Right lobe of liver (tissue), 6 donors: ENCODE results near the gene MOB2. TPM values are rescaled to one million over a fixed set of nuclear protein-coding genes. Genes with fewer than 3 reads are reported as not detected.

Source experiments
- ATAC-seq, 4 donors: fragments of 200-7000 bp; cut with Tn5 transposase; one replicate each; pipeline ENCODE4 v1.9.1; 2020; ENCODE audit warnings: mild to moderate bottlenecking in 4 of 4, moderate library complexity in 4 of 4
- DNase-seq, 3 donors: peaks; one replicate each; pipeline ENCODE4 v3.0.0-alpha.2; 2020
- H3K27ac ChIP-seq, 3 donors: fragments of 200-600 bp; one replicate each; pipeline ENCODE4 v1.8.0; 2022
- H3K27me3 ChIP-seq, 2 donors: fragments of 200-600 bp; one replicate each; pipeline ENCODE4 v1.8.0; 2022
- H3K36me3 ChIP-seq, 4 donors: fragments of 200-600 bp; sonication (generic) in 1 of 4; one replicate each; pipeline versions ENCODE4 v1.5.1 to v1.8.0; 2017 to 2022; ENCODE audit warnings: control low read depth in 1 of 4
- H3K4me1 ChIP-seq, 4 donors: fragments of 200-600 bp; sonication (generic) in 1 of 4; one replicate each; pipeline versions ENCODE4 v1.5.1 to v1.8.0; 2017 to 2022; ENCODE audit warnings: control low read depth in 1 of 4
- H3K4me3 ChIP-seq, 3 donors: fragments of 200-600 bp; one replicate each; pipeline ENCODE4 v1.8.0; 2022
- H3K9me3 ChIP-seq, 4 donors: fragments of 200-600 bp; sonication (generic) in 1 of 4; one replicate each; pipeline versions ENCODE4 v1.5.1 to v1.8.0; 2017 to 2022; ENCODE audit warnings: control low read depth in 1 of 4
- CTCF ChIP-seq, 4 donors: fragments of 200-600 bp in 3 of 4; fragments of 450-650 bp in 1 of 4; IDR thresholded peaks; one replicate each; pipeline versions ENCODE4 v1.5.1 to v1.8.0; 2016 to 2022; ENCODE audit warnings: antibody characterized with exemption in 4 of 4, mild to moderate bottlenecking in 2 of 4
- POLR2A ChIP-seq: fragments of 450-650 bp; IDR thresholded peaks from one replicate; pipeline ENCODE4 v1.6.1; 2017; ENCODE audit warnings: antibody characterized with exemption, mild to moderate bottlenecking
- WGBS: methylation state at CpG from one replicate; pipeline ENCODE4 v1.1.6; 2018; ENCODE audit warnings: low coverage, low lambda C conversion rate; ENCODE audit not compliant: insufficient coverage; ENCODE audit errors: missing lambda C conversion rate; 5-methylcytosine and 5-hydroxymethylcytosine counted together
- intact Hi-C, 2 donors: fragments of 100-400 bp; cut with DNase I; formaldehyde crosslinking; loops; one replicate each; pipeline versions ENCODE4 v1.11.2 to v1.14.1; 2022
- total RNA-seq, 6 experiments: library from RNA; depleted of rRNA in 2 of 6; stranded (reverse); fragments of >200 nt in 2 of 6; fragmentation: NEBNext Ultra II Directional in 3 of 6; extraction: Animal tissue kit (Norgen Biotek cat#: 25700) in 3 of 6; gene quantifications; one replicate each; pipeline versions ENCODE4 v1.1.0 to v1.2.4, GENCODE V29; 2016 to 2023
- donor health status: DM: no; HTN: yes; CAD: no.
- donor health status: DM: no; HTN: no; CAD: no.
- donor health status: DM: no; HTN: no; CAD: no.
- donor health status: DM: no; HTN: yes; CAD: no.
- donor health status: DM: no; HTN: yes; CAD: no.

The MOB2 gene
- total RNA-seq, 6 experiments from 2014 or later, result 8.5 to 17.0 (median 14.1) TPM

- DNase-seq, result no peak
- 80% methylated on average over 1 of the region's 17 CpGs for WGBS
- peak; percentile 35 to 70 (median 56) for ATAC-seq
These were observed 33.0 kb downstream of the MOB2 start for GRCh38 chr11:1453611-1454034.

GRCh38 chr11:1452744-1453143 lies 33.8 kb downstream of the MOB2 start:
- intact Hi-C loops, result loop anchor here in 1 of 2 donors (10.0 kb wide), 1 partner anchor 122 kb away; the partner anchor contains the start of gene DUSP8
- H3K9me3 ChIP-seq, result no peaks in the 10 kb centered on the region
- H3K27me3 ChIP-seq, result no peaks in the 10 kb centered on the region

More at GRCh38 chr11:1453611-1454034, 33.0 kb downstream of the MOB2 start:
- Histone ChIP-seq H3K4me3 (no peak overlapping the region), H3K4me1 (no peaks in the 10 kb centered on the region), H3K27ac (no peak overlapping the region), H3K27me3 (no peaks in the 10 kb centered on the region), H3K36me3 (no peaks in the 10 kb centered on the region), H3K9me3 (no peaks in the 10 kb centered on the region)
- intact Hi-C loops, result loop anchor here in 1 of 2 donors (10.0 kb wide), 1 partner anchor 121 kb away; the partner anchor contains the start of gene DUSP8
- TF ChIP-seq CTCF (IDR thresholded peaks at IDR 0.05) (peak; percentile 16 to 53 (median 36)), POLR2A (no peak)

GRCh38 chr11:1451781-1452470 lies 34.7 kb downstream of the MOB2 start:
- TF ChIP-seq POLR2A, result no peak
- TF ChIP-seq CTCF (IDR thresholded peaks at IDR 0.05), result no peak
- H3K4me3 ChIP-seq, result no peak overlapping the region
- no peaks in the 10 kb centered on the region for H3K36me3 ChIP-seq
- H3K27me3 ChIP-seq, result no peaks in the 10 kb centered on the region
- ATAC-seq, result no peak
- intact Hi-C loops, result loop anchor here in 1 of 2 donors (10.0 kb wide), 1 partner anchor 123 kb away; the partner anchor contains the start of gene DUSP8
- H3K9me3 ChIP-seq, result no peaks in the 10 kb centered on the region
- DNase-seq, result no peak
- no peak overlapping the region for H3K27ac ChIP-seq
- WGBS, result 40% methylated on average over 1 of the region's 27 CpGs
- no peaks in the 10 kb centered on the region for H3K4me1 ChIP-seq

More at GRCh38 chr11:1452744-1453143, 33.8 kb downstream of the MOB2 start:
- DNase-seq (no peak), ATAC-seq (no peak)
- no peaks in the 10 kb centered on the region for H3K4me1 ChIP-seq
- WGBS, result no CpG with 5 or more reads among the region's 13 CpGs
- H3K4me3 ChIP-seq, result no peak overlapping the region
- no peak overlapping the region for H3K27ac ChIP-seq
- TF ChIP-seq CTCF (IDR thresholded peaks at IDR 0.05) (no peak), POLR2A (no peak)
- no peaks in the 10 kb centered on the region for H3K36me3 ChIP-seq

- no peak for ATAC-seq
- no peaks in the 10 kb centered on the region for H3K9me3 ChIP-seq
- no peak overlapping the region for H3K4me3 ChIP-seq
- intact Hi-C loops, result loop anchor here in 1 of 2 donors (10.0 kb wide), 1 partner anchor 124 kb away; the partner anchor contains the start of gene DUSP8
- H3K4me1 ChIP-seq, result no peaks in the 10 kb centered on the region
- DNase-seq, result no peak
- H3K36me3 ChIP-seq, result no peaks in the 10 kb centered on the region
- no peaks in the 10 kb centered on the region for H3K27me3 ChIP-seq
- no CpG with 5 or more reads among the region's 22 CpGs for WGBS
- TF ChIP-seq CTCF (IDR thresholded peaks at IDR 0.05) (no peak), POLR2A (no peak)
- H3K27ac ChIP-seq, result no peak overlapping the region
These were observed 35.4 kb downstream of the MOB2 start for GRCh38 chr11:1450949-1451710.
